ENCODE results near the gene TPK1.

- TF ChIP-seq TCF7L2 (IDR thresholded peaks at IDR 0.05; ENCODE audit: low read depth, low read length) (no peak), CTCF (IDR thresholded peaks at IDR 0.05) (no peak), POLR2AphosphoS5 (IDR thresholded peaks at IDR 0.05; ENCODE audit: low read depth, low read length) (no peak), SIN3A (IDR thresholded peaks at IDR 0.05; ENCODE audit: borderline replicate concordance, insufficient read depth, low read depth, low read length) (no peak), REST (IDR thresholded peaks at IDR 0.05; ENCODE audit: insufficient read depth in 1 of 2, low read depth in 2 of 2, low read length in 1 of 2) (no peak; a peak in 1 of 4 replicates)
These were observed 361.9 kb downstream of the TPK1 start for GRCh38 chr7:144473908-144474307.

Measured in Panc1 (cell line).